ENCODE measurements around the gene NAP1L3.

Gene NAP1L3, protein sequence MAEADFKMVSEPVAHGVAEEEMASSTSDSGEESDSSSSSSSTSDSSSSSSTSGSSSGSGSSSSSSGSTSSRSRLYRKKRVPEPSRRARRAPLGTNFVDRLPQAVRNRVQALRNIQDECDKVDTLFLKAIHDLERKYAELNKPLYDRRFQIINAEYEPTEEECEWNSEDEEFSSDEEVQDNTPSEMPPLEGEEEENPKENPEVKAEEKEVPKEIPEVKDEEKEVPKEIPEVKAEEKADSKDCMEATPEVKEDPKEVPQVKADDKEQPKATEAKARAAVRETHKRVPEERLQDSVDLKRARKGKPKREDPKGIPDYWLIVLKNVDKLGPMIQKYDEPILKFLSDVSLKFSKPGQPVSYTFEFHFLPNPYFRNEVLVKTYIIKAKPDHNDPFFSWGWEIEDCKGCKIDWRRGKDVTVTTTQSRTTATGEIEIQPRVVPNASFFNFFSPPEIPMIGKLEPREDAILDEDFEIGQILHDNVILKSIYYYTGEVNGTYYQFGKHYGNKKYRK

GRCh38 chrX:93673056-93673868, at the start of gene NAP1L3:
TSS of gene NAP1L3 (minus strand) at chrX:93673578. CDS start at chrX:93673304, 274 bp downstream.
- in situ Hi-C loops (cut with MboI; ENCODE audit: low sequenced_read_pairs) = no loop called here

GRCh38 chrX:93711076-93711475, 37.7 kb upstream of the NAP1L3 start:
- in situ Hi-C loops (cut with MboI; ENCODE audit: low sequenced_read_pairs) = no loop called here

DNA sequence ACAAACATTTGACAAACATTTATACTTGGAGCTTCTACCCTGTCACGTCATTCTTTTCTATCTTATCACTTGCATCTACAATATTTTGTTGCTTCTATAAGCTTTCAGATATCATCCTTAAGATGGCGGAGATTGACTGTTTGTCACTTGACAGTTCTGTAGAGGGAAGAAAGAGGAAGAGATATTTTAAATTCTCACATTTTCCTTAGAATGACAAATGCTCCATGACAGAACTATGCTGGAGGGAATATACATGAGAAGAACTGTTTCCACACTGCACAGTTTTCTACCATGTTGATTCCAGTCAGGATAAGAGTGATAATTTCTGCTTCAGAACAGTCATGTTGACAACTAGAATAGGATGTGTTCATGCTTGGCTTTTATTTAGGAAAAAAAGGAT, 30.3 kb upstream of the NAP1L3 start:
- in situ Hi-C loops (cut with MboI; ENCODE audit: low sequenced_read_pairs) = no loop called here

- in situ Hi-C loops (cut with MboI; ENCODE audit: low sequenced_read_pairs) = no loop called here
Measured at GRCh38 chrX:93695981-93696380, 22.6 kb upstream of the NAP1L3 start.

- in situ Hi-C loops (cut with MboI; ENCODE audit: low sequenced_read_pairs) = no loop called here
Measured at GRCh38 chrX:93673869-93674271, 492 bp upstream of the NAP1L3 start, which contains the start of gene FAM133A. TSS of gene FAM133A (plus strand) at chrX:93674206. CDS start at chrX:93709420, 35,214 bp downstream.

GRCh38 chrX:93660575-93660974, 12.8 kb downstream of the NAP1L3 start:
- in situ Hi-C loops (cut with MboI; ENCODE audit: low sequenced_read_pairs) = no loop called here

- in situ Hi-C loops (cut with MboI; ENCODE audit: low sequenced_read_pairs) = no loop called here
Measured at GRCh38 chrX:93649381-93649780, 24.0 kb downstream of the NAP1L3 start.

- in situ Hi-C loops (cut with MboI; ENCODE audit: low sequenced_read_pairs) = no loop called here
Measured at GRCh38 chrX:93637591-93637990, 35.8 kb downstream of the NAP1L3 start.
